Nephron progenitor cell (in vitro differentiated cells): ENCODE data around the gene PLCL1.

ENCODE experiments used
- DNase-seq: peaks from one replicate; pipeline ENCODE4 v3.0.0; 2021
- H3K27ac Mint-ChIP-seq: 2 replicates; pipeline ENCODE4 v1.8.0; 2021; ENCODE audit warnings: mild to moderate bottlenecking, moderate library complexity, mixed read lengths
- H3K27me3 Mint-ChIP-seq: 2 replicates; pipeline ENCODE4 v1.8.0; 2021; ENCODE audit warnings: mild to moderate bottlenecking, low read depth, mixed read lengths; ENCODE audit not compliant: poor library complexity
- H3K36me3 Mint-ChIP-seq: 2 replicates; pipeline ENCODE4 v1.8.0; 2021; ENCODE audit warnings: low read depth, mixed read lengths
- H3K4me1 Mint-ChIP-seq: 2 replicates; pipeline ENCODE4 v1.8.0; 2021; ENCODE audit warnings: mixed read lengths
- H3K4me3 Mint-ChIP-seq: 2 replicates; pipeline ENCODE4 v1.8.0; 2021; ENCODE audit warnings: mild to moderate bottlenecking, moderate library complexity, mixed read lengths
- H3K9me3 Mint-ChIP-seq: 2 replicates; pipeline ENCODE4 v1.8.0; 2021; ENCODE audit warnings: mild to moderate bottlenecking, moderate library complexity, mixed read lengths
- TF ChIP-seq, protein P1 (sequence below): fragments of 200-600 bp; sonication (generic); IDR thresholded peaks from 2 replicates; pipeline ENCODE4 v1.5.0; 2021; ENCODE audit warnings: antibody characterized with exemption

PLCL1 gene

DNA sequence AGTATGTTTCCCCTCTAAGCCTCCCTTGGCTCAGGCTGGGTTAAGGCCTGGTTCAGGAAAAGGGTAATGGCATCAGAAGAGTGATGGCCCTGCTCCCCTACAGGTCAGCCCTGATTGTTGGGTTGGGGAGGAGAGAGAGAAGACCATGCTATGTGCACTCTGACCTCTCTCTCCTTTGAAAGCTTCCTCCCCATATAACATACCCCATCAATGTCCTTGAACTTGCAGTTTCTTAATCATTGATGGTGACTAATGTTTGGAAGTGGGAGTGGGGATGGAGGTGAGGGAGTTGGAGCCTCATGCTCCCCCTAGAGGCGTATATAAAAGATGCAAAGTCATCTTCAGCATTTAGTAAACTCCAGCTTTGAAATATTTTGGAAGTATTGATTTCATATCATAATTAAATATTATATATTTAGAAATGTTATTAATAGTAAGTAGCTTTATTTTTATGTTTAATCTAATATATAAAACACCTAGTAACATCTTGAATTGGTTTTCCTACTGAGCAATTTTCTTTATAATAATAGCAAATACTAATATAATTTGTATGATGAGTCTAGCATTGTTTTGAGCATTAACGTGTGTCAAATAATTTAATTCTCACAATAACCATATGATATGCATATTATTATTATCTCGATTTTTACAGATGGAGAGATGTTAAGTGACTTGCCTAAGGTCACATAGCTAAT is 8.8 kb downstream of the PLCL1 start:
- H3K27me3 Mint-ChIP-seq, result peaks cover 6% of the 10 kb centered on the region
- no peaks in the 10 kb centered on the region for H3K4me1 Mint-ChIP-seq
- H3K36me3 Mint-ChIP-seq, result no peaks in the 10 kb centered on the region
- TF ChIP-seq, protein P1, sequence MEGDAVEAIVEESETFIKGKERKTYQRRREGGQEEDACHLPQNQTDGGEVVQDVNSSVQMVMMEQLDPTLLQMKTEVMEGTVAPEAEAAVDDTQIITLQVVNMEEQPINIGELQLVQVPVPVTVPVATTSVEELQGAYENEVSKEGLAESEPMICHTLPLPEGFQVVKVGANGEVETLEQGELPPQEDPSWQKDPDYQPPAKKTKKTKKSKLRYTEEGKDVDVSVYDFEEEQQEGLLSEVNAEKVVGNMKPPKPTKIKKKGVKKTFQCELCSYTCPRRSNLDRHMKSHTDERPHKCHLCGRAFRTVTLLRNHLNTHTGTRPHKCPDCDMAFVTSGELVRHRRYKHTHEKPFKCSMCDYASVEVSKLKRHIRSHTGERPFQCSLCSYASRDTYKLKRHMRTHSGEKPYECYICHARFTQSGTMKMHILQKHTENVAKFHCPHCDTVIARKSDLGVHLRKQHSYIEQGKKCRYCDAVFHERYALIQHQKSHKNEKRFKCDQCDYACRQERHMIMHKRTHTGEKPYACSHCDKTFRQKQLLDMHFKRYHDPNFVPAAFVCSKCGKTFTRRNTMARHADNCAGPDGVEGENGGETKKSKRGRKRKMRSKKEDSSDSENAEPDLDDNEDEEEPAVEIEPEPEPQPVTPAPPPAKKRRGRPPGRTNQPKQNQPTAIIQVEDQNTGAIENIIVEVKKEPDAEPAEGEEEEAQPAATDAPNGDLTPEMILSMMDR, result peak; percentile 55
- H3K27ac Mint-ChIP-seq, result no peak overlapping the region
- no peaks in the 10 kb centered on the region for H3K9me3 Mint-ChIP-seq
- DNase-seq, result no peak
- H3K4me3 Mint-ChIP-seq, result no peak overlapping the region

DNA sequence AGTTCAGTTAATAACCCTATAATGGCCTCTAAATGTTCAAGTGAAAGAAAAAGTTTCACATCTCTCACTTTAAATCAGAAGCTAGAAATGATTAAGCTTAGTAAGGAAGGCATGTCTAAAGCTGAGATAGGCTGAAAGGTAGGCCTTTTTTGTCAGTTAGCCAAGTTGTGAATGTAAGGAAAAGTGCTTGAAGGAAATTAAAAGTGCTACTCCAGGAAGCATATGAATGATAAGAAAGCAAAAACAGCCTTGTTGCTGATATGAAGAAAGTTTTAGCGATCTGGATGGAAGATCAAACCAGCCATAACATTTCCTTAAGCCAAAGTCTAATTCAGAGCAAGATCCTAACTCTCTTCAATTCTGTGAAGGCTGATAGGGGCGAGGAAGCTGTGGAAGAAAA is 10.1 kb downstream of the PLCL1 start:
- Mint-ChIP-seq H3K27ac (no peak overlapping the region), H3K4me1 (no peaks in the 10 kb centered on the region), H3K36me3 (no peaks in the 10 kb centered on the region), H3K27me3 (peaks cover 3% of the 10 kb centered on the region), H3K9me3 (no peaks in the 10 kb centered on the region), H3K4me3 (no peak overlapping the region)
- TF ChIP-seq, protein P1, result no peak
- DNase-seq, result no peak

DNA sequence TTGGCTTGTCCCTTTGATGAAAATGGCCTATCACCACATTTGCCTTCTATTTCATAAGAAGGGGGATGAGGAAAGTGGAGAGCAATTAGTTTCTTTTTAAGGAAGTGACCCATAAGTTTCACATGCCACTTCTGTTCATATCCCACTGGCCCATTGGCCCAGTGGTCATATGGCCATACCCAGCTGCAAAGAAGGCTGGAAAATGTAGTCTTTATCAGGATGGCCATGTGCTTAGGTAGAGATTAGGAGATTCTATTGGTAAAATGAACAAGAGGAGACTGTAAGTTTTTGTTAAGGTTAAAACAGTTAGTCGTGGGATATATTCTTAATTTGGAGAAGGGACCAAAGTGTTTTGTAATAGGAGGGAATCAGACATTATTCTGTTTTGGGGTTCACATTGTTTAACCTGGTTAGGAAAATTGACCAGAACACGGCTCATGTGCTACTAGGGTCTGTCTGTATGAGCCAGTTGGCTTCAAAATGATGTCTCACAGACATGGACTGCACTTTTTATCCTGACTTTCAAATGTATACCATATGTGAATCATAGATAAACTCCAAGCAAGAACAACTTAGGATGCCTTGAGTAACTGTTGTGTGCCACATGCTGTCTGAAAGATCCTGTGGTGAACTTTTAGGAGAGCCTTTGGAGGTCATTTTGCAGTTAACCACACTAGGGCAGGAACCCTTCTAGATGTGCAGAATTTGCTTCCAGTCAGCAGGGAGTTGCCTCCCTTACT is 17.3 kb downstream of the PLCL1 start:
- H3K36me3 Mint-ChIP-seq, result no peaks in the 10 kb centered on the region
- no peaks in the 10 kb centered on the region for H3K9me3 Mint-ChIP-seq
- DNase-seq, result no peak
- H3K4me3 Mint-ChIP-seq, result no peak overlapping the region
- peaks cover 6% of the 10 kb centered on the region for H3K4me1 Mint-ChIP-seq
- no peak overlapping the region for H3K27ac Mint-ChIP-seq
- peaks cover 3% of the 10 kb centered on the region for H3K27me3 Mint-ChIP-seq
- TF ChIP-seq, protein P1, result no peak

DNA sequence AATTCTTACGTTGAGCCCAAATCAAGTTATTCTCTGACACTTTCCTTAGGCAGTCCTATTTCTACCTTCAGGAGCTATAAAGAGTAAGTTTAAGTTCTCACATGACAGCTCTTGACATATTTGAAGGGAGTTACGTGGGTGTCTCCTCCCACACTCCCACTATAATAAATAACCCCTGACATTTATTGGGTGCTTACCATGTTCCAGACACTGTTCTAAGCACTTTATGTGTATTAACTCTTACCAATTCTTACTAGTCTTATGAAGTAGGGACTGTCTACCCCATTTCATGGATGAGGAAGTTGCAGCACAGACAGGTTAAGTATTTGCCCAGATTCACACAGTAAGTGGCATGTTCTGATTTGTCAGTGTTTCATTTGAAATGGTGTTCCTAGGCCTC is 17.9 kb downstream of the PLCL1 start:
- Mint-ChIP-seq H3K4me3 (no peak overlapping the region), H3K27me3 (peaks cover 3% of the 10 kb centered on the region), H3K4me1 (peaks cover 6% of the 10 kb centered on the region), H3K27ac (no peak overlapping the region), H3K36me3 (no peaks in the 10 kb centered on the region), H3K9me3 (no peaks in the 10 kb centered on the region)
- no peak for DNase-seq
- TF ChIP-seq, protein P1, result no peak

DNA sequence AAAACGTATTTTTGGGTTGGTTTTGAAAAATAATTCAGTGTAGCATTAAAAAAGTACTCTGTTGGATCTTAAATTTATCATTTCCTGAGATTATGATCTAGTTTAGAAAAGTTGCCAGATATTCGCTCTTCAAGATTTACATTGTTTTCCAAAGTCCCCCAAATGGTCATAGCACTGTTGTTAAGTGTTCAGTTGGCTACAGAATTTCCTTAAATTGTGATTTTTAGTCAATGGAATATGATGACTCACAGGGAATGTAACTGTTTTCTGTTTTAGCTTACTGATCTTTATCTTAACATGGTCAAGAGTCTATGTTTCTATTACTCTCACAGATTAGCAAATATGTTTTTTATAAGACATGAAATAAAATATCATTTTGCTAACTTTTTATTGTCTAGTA is 23.2 kb downstream of the PLCL1 start:
- peaks cover 19% of the 10 kb centered on the region for H3K9me3 Mint-ChIP-seq
- no peaks in the 10 kb centered on the region for H3K36me3 Mint-ChIP-seq
- no peak overlapping the region for H3K27ac Mint-ChIP-seq
- H3K4me1 Mint-ChIP-seq, result peaks cover under 1% of the 10 kb centered on the region
- no peak overlapping the region for H3K4me3 Mint-ChIP-seq
- no peak for DNase-seq
- H3K27me3 Mint-ChIP-seq, result peaks cover 3% of the 10 kb centered on the region
- TF ChIP-seq, protein P1, result no peak
